NCI-H2029 treated with DMSO at 0.1 percent for 48 hours (cell line): ENCODE results near the gene PJA1.

Experiments
- DNase-seq: peaks from one replicate; lab custom pipeline; 2025; lab: John Stamatoyannopoulos, UW

Gene PJA1

GRCh38 chrX:69163936-69164741, 1.1 kb downstream of the PJA1 start:
- no peak for DNase-seq

DNA sequence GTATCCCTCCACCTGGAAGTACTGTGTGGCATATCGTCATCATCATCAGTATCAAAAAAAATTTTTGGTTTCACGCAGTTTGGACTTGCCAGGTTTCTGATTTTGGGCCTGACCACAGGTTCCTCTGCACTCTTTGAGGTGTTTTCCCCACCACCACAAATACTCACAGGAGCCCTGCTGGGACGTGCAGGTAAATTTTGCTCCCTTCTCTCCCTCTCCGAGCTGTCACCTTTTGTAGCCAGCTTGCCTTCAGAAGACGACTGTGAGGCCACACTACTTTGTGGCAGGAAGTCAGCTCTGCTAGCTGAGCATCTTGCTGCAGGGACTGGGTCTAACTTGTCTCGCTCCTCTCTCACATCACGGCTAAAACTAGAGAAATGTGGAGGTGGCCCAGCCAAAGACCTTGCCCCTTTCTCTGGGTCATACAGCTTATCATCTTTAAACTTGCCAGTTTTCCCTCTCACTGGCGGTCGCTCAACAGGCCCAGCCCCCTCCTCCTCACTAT, 2.8 kb downstream of the PJA1 start:
- no peak for DNase-seq

DNA sequence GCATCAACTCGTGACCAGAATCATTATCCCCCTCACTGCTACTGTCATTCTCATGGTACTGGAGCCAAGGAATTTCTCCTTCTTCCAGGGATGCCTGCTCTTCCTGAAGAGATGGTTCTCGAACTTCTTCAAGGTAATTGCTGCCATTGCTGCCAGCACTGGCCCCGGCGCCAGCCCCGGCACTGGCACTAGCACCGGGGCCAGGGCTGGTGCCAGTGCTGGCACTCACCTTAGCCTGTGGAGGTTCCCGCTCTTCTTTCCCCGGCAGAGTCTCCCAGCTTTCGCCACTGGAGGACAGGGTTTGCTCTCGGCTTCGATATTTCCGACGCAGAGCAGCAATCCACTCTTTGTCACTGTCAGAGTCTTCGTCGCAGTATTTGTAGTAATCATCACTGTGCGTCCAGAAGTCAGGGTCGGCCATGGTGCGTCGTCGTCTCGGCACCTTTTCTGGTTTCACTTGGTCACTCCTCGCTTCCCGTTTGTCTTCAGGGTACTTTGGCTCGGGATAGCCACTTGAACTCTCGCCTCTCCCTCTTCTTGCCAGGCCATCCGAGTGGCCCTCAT, 3.4 kb downstream of the PJA1 start:
- no peak for DNase-seq

DNA sequence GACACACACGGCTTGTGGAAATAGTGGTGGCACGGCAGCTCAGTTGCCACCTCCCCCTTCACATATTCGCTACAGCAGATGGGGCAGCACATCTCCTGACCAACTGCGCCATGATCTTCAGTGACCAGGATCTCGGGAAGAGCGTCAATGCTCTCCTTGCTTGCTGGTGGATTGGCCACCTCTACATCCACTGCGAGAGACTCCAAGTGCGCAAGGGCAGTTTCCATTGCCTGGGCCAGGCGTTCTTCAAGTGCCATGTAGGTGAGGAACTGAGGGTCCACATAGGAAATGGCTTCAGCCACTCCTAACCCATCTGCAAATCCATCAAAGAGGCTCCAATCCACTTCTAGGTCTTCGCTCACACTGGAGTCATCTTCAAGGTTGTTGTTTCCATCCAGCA, 3.9 kb downstream of the PJA1 start:
- DNase-seq = no peak

DNA sequence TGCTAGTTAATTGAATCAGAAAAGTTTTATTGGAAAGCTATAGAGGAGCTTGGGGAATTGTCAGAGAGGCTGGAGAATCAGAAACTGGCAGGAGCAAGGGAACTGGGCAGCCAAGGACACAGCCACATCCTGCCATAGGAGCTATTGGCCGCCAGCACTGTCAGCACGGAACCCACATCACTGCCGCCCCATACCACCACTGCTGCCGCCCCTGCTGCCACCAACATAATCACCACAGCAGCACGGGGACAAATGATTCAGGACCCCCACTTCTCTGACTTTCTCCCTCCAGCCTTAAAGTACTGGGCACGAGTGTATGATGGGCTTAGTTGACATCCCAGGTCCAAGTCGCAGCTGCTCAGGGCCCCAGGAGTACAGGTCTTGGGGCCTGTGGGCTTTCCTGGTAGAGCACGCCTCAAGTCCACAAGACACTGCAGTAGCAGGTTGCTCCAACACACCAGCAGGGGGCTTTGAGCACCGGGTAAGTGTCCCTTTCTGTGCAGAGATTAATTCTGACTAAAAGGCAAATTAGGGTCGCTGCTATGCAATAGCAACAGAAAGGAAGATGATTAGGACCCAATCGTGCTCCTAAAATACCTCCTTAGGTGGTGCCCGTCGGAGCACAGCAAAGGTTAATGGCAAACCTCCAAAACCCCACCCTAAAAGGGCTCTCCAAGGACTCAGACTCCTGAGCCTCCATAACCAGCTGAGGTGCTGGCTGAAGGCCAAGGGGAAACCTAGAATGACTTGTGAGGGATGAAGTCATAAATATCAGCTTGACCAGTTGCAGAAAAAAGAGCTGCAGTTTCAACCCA, 6.9 kb downstream of the PJA1 start:
- DNase-seq = peak; percentile 25

GRCh38 chrX:69156638-69157037, 8.6 kb downstream of the PJA1 start:
- DNase-seq = no peak

GRCh38 chrX:69155786-69156520, 9.3 kb downstream of the PJA1 start:
- no peak for DNase-seq

DNA sequence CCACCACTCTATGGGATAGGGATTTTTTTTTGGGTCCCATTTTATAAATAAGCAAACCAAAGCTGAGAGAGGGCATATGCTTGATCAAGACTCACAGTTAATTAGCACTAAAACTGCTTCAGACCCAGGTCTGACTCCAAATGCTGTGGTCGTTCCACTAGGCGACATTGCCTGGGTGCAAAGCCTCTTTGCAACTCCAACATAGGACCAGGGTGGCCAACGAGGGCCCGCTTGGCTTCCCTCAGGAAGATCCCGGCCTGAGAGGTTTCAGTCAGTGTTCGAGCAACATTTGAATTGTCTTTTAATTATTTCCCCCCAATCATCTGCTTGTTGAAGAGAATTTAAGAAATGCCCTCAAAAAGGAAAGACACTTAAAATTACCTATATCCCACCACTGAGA, 11.2 kb downstream of the PJA1 start:
- no peak for DNase-seq

DNA sequence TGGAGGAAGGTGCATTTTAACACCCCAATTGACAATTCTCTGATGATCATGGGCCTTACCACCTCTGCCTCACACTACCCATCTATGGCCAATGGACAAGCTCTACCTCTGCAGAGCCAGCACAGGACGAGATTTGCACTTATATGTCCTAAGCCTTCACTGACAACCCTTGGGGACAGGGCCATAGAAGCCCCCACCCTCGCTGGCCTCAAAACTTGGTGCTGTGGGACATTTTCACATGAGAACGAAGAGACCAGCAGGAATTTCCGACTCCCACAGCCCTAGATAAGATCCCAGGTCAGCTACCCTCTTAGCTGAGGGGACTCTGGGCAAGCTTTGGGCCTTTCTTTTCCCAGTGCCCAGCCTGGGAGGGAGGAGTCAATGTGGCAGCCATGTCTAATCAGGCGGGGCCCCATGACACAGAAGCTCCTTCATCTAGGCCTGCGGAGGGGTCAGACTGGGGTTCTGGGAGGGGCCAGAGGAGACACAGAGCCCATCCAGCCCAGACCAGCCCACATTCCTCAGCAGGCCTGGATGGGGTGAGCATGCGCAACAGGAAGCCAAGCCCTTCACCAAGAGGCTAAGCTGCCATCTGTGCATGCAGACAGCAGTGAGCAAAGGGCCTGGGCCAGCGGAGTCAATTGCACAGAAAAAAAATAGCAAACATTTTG, 12.1 kb downstream of the PJA1 start:
- no peak for DNase-seq

DNA sequence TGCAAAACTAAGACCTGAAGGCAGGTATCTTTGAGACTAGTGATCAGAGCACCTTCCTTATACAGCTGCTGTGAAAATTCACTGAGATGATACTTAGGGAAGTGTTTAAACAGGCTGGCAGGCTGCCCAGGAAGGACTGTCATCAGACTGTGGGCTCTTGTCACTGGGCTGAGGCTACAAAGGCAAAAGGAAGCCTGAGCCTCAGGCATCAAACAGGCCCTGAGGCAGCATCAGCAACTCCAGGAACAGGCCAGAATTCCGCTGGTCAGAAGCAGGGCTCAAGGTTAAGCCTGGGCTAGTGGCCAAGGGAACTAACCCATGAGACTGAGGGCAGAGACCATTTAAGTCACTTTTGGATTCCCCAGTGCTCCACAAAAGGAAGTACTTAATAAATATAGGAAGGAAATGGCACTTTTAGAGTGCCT, 12.8 kb downstream of the PJA1 start:
- DNase-seq = peak; percentile 73

- DNase-seq = no peak
Measured at GRCh38 chrX:69151866-69152284, 13.4 kb downstream of the PJA1 start.

- no peak for DNase-seq
Measured at GRCh38 chrX:69150281-69150960, 14.8 kb downstream of the PJA1 start.

DNA sequence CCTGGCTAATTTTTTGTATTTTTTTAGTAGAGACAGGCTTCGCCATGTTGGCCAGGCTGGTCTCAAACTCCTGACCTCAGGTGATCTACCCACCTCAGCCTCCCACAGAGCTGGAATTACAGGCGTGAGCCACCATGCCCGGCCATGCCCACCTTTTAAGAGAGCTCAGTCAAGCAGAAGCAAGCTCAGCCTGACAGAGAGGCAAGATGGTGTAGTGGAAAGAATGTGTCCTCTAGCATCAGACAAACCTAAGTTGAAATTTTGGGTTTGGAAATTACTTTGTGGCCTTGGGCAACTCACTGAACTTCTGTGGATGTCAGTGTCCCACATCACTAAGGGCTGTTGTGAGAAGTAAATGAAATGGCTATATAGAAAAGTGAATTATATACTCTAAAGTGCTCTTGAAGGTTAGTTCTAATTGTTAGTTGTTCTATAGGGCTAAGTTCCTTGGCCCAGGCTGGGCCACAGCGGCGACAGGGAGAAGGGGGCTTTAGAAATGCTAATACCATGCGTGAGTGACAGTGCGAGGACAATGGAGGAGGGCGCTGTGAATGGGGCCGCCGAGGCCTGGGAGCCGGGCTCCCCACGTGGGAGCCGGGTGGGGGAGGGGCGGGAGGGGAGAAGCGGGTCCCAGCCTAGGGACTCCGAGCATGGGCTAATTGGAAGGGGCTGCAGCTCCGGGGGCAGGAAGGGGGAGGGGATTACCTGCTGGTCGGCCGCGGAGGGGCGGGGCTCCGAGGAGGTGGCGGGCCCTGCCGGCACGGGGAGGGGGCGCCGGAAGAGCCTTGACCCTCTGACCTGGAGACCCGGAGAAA, 15.6 kb downstream of the PJA1 start:
- DNase-seq = no peak

- DNase-seq = no peak
Measured at GRCh38 chrX:69148946-69149345, 16.3 kb downstream of the PJA1 start.

DNA sequence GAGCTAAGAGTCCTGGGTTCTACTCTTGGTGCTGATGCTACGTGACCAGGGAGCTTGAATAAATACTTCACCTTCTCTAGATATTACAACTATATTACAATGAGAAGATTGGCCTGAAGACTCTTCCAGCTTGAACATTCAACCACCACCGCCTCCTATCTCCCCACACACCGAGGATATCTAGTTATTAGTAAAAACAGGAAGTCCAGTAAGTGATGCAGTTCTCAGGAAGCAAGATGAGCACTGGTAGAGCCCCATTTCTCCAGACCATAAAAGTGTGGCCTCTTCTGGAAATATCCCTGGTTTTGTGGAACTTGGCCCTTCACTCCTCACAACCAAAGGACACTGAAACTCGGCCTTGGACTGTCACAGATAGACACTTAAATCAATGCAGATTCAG, 18.5 kb downstream of the PJA1 start:
- no peak for DNase-seq

GRCh38 chrX:69145714-69146113, 19.5 kb downstream of the PJA1 start:
- DNase-seq = no peak

- DNase-seq = no peak
Measured at GRCh38 chrX:69144838-69145680, 20.2 kb downstream of the PJA1 start.

- DNase-seq = no peak
Measured at GRCh38 chrX:69143530-69143929, 21.7 kb downstream of the PJA1 start.
